HepG2 (cell line): Measurements from ENCODE around the gene AMDHD1. TPM values are rescaled to one million over a fixed set of nuclear protein-coding genes. Genes with fewer than 3 reads are reported as not detected.
A peak's percentile ranks its signal among the peaks of the same experiment; 100 is the strongest.

Source experiments
- ARID3A ChIP-seq: IDR thresholded peaks from 2 replicates; pipeline ENCODE4 v1.6.1; 2012; ENCODE audit warnings: low read depth, low read length, improper control_type of control experiment
- BHLHE40 ChIP-seq: IDR thresholded peaks from 2 replicates; pipeline ENCODE4 v1.6.1; 2011; ENCODE audit warnings: low read length, improper control_type of control experiment
- ELF3 ChIP-seq: IDR thresholded peaks from 2 replicates; pipeline ENCODE4 v1.6.1; 2016; ENCODE audit warnings: missing genetic modification reagents, missing compliant biosample characterization
- HNF4G ChIP-seq, 2 experiments: sonication (generic) in 1 of 2; formaldehyde crosslinking in 1 of 2; IDR thresholded peaks; 2 replicates each; pipeline versions ENCODE4 v1.4.0 to v1.6.1; 2011 to 2020; ENCODE audit warnings: borderline replicate concordance in 2 of 2, low read depth in 2 of 2, mild to moderate bottlenecking in 2 of 2, low read length in 1 of 2, missing genetic modification reagents in 1 of 2, moderate library complexity in 1 of 2
- PHB2 ChIP-seq: fragments of 450-650 bp; IDR thresholded peaks from 2 replicates; pipeline ENCODE4 v1.6.1; 2018; ENCODE audit not compliant: partially characterized antibody
- PRDM4 ChIP-seq: sonication (generic); formaldehyde crosslinking; IDR thresholded peaks from 2 replicates; pipeline ENCODE4 v1.9.0; 2021; ENCODE audit warnings: missing genetic modification reagents, borderline replicate concordance
- ZFAT ChIP-seq: sonication (generic); formaldehyde crosslinking; conservative IDR thresholded peaks from 2 replicates; pipeline ENCODE4 v1.8.1; 2023; ENCODE audit warnings: missing genetic modification reagents, inconsistent platforms
- ZFP90 ChIP-seq: sonication (generic); formaldehyde crosslinking; IDR thresholded peaks from 2 replicates; pipeline ENCODE4 v1.8.0; 2022; ENCODE audit warnings: missing genetic modification reagents, mild to moderate bottlenecking, inconsistent platforms, borderline replicate concordance
- ZNF3 ChIP-seq: IDR thresholded peaks from 2 replicates; pipeline ENCODE4 v1.7.0; 2017; ENCODE audit warnings: inconsistent platforms
- ZNF501 ChIP-seq: sonication (generic); formaldehyde crosslinking; IDR thresholded peaks from 2 replicates; pipeline ENCODE4 v1.5.1; 2020; ENCODE audit warnings: mild to moderate bottlenecking, moderate library complexity, missing genetic modification reagents
- ZNF720 ChIP-seq: sonication (generic); formaldehyde crosslinking; IDR thresholded peaks from 2 replicates; pipeline ENCODE4 v1.4.0; 2020; ENCODE audit warnings: missing genetic modification reagents
- ZNF772 ChIP-seq: sonication (generic); formaldehyde crosslinking; IDR thresholded peaks from 2 replicates; pipeline ENCODE4 v1.5.0; 2020; ENCODE audit warnings: mild to moderate bottlenecking, missing genetic modification reagents
- polyA plus RNA-seq, 8 experiments: library from polyadenylated mRNA; depleted of rRNA in 3 of 8; stranded (reverse) in 7 of 8; unstranded in 1 of 8; fragments of >200 nt; fragmentation: Illumina TruSeq in 4 of 8; extraction: Trizol in 4 of 8; gene quantifications; 2 replicates each; pipeline versions ENCODE4 v1.2.1 to v1.2.3, GENCODE V29; 2011 to 2016; ENCODE audit warnings: low read depth in 4 of 8, missing spikeins in 1 of 8, mixed read lengths in 1 of 8; ENCODE audit not compliant: insufficient read depth in 1 of 8
- total RNA-seq, 5 experiments: library from RNA; depleted of rRNA; stranded (reverse); fragments of >200 nt; fragmentation: Illumina TruSeq; extraction: Trizol; gene quantifications; 2 replicates each; pipeline ENCODE4 v1.2.3, GENCODE V29; 2016; ENCODE audit warnings: low read depth in 1 of 5
- TF ChIP-seq, protein P1 (sequence below): sonication (generic); formaldehyde crosslinking; IDR thresholded peaks from 2 replicates; pipeline ENCODE4 v1.4.0; 2020; ENCODE audit warnings: mild to moderate bottlenecking, missing genetic modification reagents
- TF ChIP-seq, protein P2 (sequence below): sonication (generic); formaldehyde crosslinking; IDR thresholded peaks from 2 replicates; pipeline ENCODE4 v1.4.0; 2020; ENCODE audit warnings: missing genetic modification reagents, borderline replicate concordance

Gene AMDHD1
- total and polyA plus RNA-seq, 2 of the 13 experiments (the other 11 are each of a cell fraction or from before 2014, with no cell fraction given) = 6.5 to 29.6 TPM

GRCh38 chr12:95974358-95974757 lies 31.2 kb downstream of the AMDHD1 start (continued):
- TF ChIP-seq ARID3A = peak; percentile 87
- TF ChIP-seq, protein P1, sequence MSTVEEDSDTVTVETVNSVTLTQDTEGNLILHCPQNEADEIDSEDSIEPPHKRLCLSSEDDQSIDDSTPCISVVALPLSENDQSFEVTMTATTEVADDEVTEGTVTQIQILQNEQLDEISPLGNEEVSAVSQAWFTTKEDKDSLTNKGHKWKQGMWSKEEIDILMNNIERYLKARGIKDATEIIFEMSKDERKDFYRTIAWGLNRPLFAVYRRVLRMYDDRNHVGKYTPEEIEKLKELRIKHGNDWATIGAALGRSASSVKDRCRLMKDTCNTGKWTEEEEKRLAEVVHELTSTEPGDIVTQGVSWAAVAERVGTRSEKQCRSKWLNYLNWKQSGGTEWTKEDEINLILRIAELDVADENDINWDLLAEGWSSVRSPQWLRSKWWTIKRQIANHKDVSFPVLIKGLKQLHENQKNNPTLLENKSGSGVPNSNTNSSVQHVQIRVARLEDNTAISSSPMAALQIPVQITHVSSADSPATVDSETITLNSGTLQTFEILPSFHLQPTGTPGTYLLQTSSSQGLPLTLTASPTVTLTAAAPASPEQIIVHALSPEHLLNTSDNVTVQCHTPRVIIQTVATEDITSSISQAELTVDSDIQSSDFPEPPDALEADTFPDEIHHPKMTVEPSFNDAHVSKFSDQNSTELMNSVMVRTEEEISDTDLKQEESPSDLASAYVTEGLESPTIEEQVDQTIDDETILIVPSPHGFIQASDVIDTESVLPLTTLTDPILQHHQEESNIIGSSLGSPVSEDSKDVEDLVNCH (CRISPR knock-in tag) = no peak
- TF ChIP-seq ZNF3 (CRISPR knock-in tag) = 0 out of 2 replicates have a peak, but pooled peaks have one; percentile 52
- TF ChIP-seq HNF4G (IDR thresholded peaks at IDR 0.05; ENCODE audit: borderline replicate concordance, low read depth, low read length) = peak; percentile 85
- TF ChIP-seq HNF4G (CRISPR knock-in tag; IDR thresholded peaks at IDR 0.05; ENCODE audit: borderline replicate concordance, low read depth) = peak; percentile 68; the same call in 1 of the 2 replicates
- TF ChIP-seq BHLHE40 = peak; percentile 37; the same call in 1 of the 2 replicates
- TF ChIP-seq ZNF501 (CRISPR knock-in tag) = no peak
- TF ChIP-seq ZFP90 (CRISPR knock-in tag) = no peak
- no peak for TF ChIP-seq PRDM4 (CRISPR knock-in tag)
- TF ChIP-seq PHB2 = no peak
- 0 out of 2 replicates have a peak, but pooled peaks have one; percentile 26 for TF ChIP-seq ZNF772 (CRISPR knock-in tag)
- TF ChIP-seq, protein P2, sequence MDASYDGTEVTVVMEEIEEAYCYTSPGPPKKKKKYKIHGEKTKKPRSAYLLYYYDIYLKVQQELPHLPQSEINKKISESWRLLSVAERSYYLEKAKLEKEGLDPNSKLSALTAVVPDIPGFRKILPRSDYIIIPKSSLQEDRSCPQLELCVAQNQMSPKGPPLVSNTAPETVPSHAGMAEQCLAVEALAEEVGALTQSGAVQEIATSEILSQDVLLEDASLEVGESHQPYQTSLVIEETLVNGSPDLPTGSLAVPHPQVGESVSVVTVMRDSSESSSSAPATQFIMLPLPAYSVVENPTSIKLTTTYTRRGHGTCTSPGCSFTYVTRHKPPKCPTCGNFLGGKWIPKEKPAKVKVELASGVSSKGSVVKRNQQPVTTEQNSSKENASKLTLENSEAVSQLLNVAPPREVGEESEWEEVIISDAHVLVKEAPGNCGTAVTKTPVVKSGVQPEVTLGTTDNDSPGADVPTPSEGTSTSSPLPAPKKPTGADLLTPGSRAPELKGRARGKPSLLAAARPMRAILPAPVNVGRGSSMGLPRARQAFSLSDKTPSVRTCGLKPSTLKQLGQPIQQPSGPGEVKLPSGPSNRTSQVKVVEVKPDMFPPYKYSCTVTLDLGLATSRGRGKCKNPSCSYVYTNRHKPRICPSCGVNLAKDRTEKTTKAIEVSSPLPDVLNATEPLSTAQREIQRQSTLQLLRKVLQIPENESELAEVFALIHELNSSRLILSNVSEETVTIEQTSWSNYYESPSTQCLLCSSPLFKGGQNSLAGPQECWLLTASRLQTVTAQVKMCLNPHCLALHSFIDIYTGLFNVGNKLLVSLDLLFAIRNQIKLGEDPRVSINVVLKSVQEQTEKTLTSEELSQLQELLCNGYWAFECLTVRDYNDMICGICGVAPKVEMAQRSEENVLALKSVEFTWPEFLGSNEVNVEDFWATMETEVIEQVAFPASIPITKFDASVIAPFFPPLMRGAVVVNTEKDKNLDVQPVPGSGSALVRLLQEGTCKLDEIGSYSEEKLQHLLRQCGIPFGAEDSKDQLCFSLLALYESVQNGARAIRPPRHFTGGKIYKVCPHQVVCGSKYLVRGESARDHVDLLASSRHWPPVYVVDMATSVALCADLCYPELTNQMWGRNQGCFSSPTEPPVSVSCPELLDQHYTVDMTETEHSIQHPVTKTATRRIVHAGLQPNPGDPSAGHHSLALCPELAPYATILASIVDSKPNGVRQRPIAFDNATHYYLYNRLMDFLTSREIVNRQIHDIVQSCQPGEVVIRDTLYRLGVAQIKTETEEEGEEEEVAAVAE = peak; percentile 17; the same call in 1 of the 2 replicates
- TF ChIP-seq ELF3 = peak; percentile 51; the same call in 1 of the 2 replicates
- TF ChIP-seq ZFAT = no peak
- no peak for TF ChIP-seq ZNF720 (CRISPR knock-in tag)
